Measurements from ENCODE around the gene PRPF19.

DNA sequence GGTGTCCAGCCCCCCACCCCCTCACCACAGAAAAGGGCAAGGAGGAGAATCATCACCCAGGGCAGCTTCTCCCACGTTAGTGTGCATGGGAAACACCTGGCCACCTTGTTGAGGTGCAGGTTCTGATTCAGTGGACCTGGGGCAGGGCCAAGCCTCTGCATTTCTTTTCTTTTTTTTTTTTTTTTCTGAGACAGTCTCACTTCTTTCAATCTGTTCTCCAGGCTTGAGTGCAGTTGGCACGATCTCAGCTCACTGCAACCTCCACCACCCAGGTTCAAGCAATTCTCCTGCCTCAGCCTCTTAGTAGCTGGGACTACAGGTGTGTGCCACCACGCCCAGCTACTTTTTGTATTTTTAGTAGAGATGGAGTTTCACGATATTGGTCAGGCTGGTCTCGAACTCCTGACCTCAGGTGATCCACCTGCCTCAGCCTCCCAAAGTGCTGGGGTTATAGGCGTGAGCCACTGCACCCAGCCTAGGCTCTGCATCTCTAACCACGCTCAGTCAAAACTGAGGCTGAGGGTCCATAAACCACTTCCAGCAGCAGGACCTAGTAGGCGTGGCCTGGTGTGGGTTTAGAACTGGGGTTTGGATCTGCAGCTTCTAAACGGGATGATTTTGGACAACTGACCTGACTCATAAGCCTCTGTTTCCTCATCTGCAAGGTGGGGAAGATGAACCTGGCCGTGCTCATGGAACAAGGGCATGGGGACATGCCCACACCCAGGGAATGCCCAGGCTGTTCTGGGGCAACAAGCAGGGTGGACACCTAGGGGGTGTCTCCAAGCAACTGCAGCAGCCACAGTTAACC lies 38.3 kb downstream of the PRPF19 start:
- TF ChIP-seq MXI1 (IDR thresholded peaks at IDR 0.05; ENCODE audit: low read depth, low read length) (no peak), TAF1 (IDR thresholded peaks at IDR 0.05; ENCODE audit: borderline replicate concordance, low read depth, low read length) (no peak), CHD2 (IDR thresholded peaks at IDR 0.05; ENCODE audit: low read length, partially characterized antibody) (no peak)
- TF ChIP-seq, protein P1, sequence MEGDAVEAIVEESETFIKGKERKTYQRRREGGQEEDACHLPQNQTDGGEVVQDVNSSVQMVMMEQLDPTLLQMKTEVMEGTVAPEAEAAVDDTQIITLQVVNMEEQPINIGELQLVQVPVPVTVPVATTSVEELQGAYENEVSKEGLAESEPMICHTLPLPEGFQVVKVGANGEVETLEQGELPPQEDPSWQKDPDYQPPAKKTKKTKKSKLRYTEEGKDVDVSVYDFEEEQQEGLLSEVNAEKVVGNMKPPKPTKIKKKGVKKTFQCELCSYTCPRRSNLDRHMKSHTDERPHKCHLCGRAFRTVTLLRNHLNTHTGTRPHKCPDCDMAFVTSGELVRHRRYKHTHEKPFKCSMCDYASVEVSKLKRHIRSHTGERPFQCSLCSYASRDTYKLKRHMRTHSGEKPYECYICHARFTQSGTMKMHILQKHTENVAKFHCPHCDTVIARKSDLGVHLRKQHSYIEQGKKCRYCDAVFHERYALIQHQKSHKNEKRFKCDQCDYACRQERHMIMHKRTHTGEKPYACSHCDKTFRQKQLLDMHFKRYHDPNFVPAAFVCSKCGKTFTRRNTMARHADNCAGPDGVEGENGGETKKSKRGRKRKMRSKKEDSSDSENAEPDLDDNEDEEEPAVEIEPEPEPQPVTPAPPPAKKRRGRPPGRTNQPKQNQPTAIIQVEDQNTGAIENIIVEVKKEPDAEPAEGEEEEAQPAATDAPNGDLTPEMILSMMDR (IDR thresholded peaks at IDR 0.05): no peak
- TF ChIP-seq, protein P2, sequence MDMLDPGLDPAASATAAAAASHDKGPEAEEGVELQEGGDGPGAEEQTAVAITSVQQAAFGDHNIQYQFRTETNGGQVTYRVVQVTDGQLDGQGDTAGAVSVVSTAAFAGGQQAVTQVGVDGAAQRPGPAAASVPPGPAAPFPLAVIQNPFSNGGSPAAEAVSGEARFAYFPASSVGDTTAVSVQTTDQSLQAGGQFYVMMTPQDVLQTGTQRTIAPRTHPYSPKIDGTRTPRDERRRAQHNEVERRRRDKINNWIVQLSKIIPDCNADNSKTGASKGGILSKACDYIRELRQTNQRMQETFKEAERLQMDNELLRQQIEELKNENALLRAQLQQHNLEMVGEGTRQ (IDR thresholded peaks at IDR 0.05; ENCODE audit: borderline replicate concordance, low read depth, low read length): no peak
- TF ChIP-seq, protein P3, sequence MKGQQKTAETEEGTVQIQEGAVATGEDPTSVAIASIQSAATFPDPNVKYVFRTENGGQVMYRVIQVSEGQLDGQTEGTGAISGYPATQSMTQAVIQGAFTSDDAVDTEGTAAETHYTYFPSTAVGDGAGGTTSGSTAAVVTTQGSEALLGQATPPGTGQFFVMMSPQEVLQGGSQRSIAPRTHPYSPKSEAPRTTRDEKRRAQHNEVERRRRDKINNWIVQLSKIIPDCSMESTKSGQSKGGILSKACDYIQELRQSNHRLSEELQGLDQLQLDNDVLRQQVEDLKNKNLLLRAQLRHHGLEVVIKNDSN (IDR thresholded peaks at IDR 0.05; ENCODE audit: borderline replicate concordance, low read depth): no peak
- TF ChIP-seq, protein P4, sequence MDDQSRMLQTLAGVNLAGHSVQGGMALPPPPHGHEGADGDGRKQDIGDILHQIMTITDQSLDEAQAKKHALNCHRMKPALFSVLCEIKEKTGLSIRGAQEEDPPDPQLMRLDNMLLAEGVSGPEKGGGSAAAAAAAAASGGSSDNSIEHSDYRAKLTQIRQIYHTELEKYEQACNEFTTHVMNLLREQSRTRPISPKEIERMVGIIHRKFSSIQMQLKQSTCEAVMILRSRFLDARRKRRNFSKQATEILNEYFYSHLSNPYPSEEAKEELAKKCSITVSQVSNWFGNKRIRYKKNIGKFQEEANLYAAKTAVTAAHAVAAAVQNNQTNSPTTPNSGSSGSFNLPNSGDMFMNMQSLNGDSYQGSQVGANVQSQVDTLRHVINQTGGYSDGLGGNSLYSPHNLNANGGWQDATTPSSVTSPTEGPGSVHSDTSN (IDR thresholded peaks at IDR 0.05): no peak
- TF ChIP-seq, protein P5, sequence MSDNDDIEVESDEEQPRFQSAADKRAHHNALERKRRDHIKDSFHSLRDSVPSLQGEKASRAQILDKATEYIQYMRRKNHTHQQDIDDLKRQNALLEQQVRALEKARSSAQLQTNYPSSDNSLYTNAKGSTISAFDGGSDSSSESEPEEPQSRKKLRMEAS (IDR thresholded peaks at IDR 0.05; ENCODE audit: low read depth): no peak
